Measurements from ENCODE around the gene GNB5.

DNA sequence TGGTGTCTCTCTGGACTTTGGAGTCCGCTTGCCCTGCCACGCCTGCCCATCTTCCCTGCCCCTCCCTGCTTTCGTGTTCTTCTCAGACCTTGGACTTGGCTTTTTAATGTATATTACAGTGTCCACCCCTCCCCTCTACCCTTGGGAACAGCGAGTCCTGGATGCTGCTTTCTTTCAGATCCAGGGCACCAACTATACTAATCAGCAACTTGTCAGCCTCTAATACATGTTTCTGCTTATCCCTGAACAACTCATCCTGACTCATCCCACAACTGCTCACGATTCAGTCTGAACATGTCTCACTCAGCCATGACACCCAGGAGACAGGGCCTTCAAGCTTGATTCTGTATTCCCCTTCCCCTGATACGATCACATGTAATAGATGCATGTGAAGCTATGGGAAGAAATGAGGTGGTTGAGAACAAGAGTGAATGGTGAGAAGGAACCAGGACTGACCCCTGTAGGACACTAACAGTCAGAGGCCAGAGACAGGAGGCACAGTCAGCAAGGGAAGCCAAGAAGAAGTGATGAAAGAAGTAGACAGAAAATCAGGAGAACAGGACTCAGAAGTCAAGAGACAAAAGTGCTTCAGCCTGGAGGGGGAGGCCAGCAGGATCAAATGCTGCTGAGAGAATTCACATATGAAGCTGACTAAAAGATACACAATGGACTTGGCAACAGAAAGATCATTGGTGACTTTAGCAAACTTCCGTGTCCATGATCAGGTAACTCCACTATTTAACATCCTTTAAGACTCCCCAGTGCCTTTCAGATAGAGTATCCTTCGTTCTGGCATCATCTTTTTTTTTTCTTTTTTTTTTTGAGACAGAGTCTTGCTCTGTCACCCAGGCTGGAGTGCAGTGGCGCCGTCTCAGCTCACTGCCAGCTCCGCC lies 114.1 kb downstream of the GNB5 start:
- TF ChIP-seq, protein P1, sequence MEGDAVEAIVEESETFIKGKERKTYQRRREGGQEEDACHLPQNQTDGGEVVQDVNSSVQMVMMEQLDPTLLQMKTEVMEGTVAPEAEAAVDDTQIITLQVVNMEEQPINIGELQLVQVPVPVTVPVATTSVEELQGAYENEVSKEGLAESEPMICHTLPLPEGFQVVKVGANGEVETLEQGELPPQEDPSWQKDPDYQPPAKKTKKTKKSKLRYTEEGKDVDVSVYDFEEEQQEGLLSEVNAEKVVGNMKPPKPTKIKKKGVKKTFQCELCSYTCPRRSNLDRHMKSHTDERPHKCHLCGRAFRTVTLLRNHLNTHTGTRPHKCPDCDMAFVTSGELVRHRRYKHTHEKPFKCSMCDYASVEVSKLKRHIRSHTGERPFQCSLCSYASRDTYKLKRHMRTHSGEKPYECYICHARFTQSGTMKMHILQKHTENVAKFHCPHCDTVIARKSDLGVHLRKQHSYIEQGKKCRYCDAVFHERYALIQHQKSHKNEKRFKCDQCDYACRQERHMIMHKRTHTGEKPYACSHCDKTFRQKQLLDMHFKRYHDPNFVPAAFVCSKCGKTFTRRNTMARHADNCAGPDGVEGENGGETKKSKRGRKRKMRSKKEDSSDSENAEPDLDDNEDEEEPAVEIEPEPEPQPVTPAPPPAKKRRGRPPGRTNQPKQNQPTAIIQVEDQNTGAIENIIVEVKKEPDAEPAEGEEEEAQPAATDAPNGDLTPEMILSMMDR (IDR thresholded peaks at IDR 0.05 in 8 of 11, conservative IDR thresholded peaks at IDR 0.05 in 3 of 11): no peak
- TF ChIP-seq POLR2A (IDR thresholded peaks at IDR 0.05): no peak
- TF ChIP-seq POLR2AphosphoS5 (IDR thresholded peaks at IDR 0.05): no peak
